Upper lobe of right lung (tissue), 1 donor: ENCODE results near the gene TEX101. TPM values are rescaled to one million over a fixed set of nuclear protein-coding genes. Genes with fewer than 3 reads are reported as not detected.

Experiments used
- ATAC-seq: fragments of 200-7000 bp; cut with Tn5 transposase; one replicate; pipeline ENCODE4 v1.9.1; 2020; ENCODE audit warnings: mild to moderate bottlenecking, moderate library complexity
- DNase-seq: peaks from one replicate; pipeline ENCODE4 v3.0.0-alpha.2; 2020
- H3K27ac ChIP-seq: fragments of 200-600 bp; one replicate; pipeline ENCODE4 v1.8.0; 2022
- H3K27me3 ChIP-seq: fragments of 200-600 bp; one replicate; pipeline ENCODE4 v1.8.0; 2022; ENCODE audit warnings: mild to moderate bottlenecking
- H3K36me3 ChIP-seq: fragments of 200-600 bp; one replicate; pipeline ENCODE4 v1.8.0; 2022
- H3K4me1 ChIP-seq: fragments of 200-600 bp; one replicate; pipeline ENCODE4 v1.8.0; 2022
- H3K4me3 ChIP-seq: fragments of 200-600 bp; one replicate; pipeline ENCODE4 v1.8.0; 2022; ENCODE audit warnings: mild to moderate bottlenecking
- H3K9me3 ChIP-seq: fragments of 200-600 bp; one replicate; pipeline ENCODE4 v1.8.0; 2022
- CTCF ChIP-seq: fragments of 200-600 bp; IDR thresholded peaks from one replicate; pipeline ENCODE4 v1.8.0; 2022; ENCODE audit warnings: antibody characterized with exemption
- intact Hi-C: fragments of 100-400 bp; cut with DNase I; formaldehyde crosslinking; loops from one replicate; pipeline ENCODE4 v1.11.0; 2022
- total RNA-seq: library from RNA; stranded (reverse); fragmentation: NEBNext Ultra II Directional; extraction: Animal tissue kit (Norgen Biotek cat#: 25700); gene quantifications from one replicate; pipeline ENCODE4 v1.2.1, GENCODE V29; 2021
- donor health status: DM: no; HTN: yes; CAD: no; lungs with severe emphysema.

The TEX101 gene
- total RNA-seq, 1 donor from 2014 or later: not detected

- DNase-seq (no peak), ATAC-seq (no peak)
- no peak overlapping the region for H3K27ac ChIP-seq
- intact Hi-C loops: no loop called here
- TF ChIP-seq CTCF: no peak
- no peaks in the 10 kb centered on the region for H3K36me3 ChIP-seq
- H3K4me1 ChIP-seq: peaks cover 7% of the 10 kb centered on the region
- peaks cover 10% of the 10 kb centered on the region for H3K27me3 ChIP-seq
- H3K4me3 ChIP-seq: no peak overlapping the region
- H3K9me3 ChIP-seq: no peaks in the 10 kb centered on the region
Measured at GRCh38 chr19:43467730-43468129, 53.0 kb downstream of the TEX101 start.

Other genes with a start within 250 kb of the TEX101 start
- gene PSG5, start 228.4 kb upstream of the TEX101 start, total RNA-seq: not detected
- gene PSG4, start 209.3 kb upstream of the TEX101 start, total RNA-seq: not detected
- gene PSG9, start 145.4 kb upstream of the TEX101 start, total RNA-seq: not detected
- 3.1 TPM for gene CD177, start 61.2 kb upstream of the TEX101 start, total RNA-seq
- 0.75 TPM for gene LYPD3, start 50.7 kb downstream of the TEX101 start, total RNA-seq
- 9.1 TPM for gene PHLDB3, start 89.9 kb downstream of the TEX101 start, total RNA-seq
- gene ETHE1, start 112.3 kb downstream of the TEX101 start, total RNA-seq: 34.6 TPM
- gene ZNF575, start 118.3 kb downstream of the TEX101 start, total RNA-seq: 2.3 TPM
- 23.8 TPM for gene XRCC1, start 160.6 kb downstream of the TEX101 start, total RNA-seq
- gene PINLYP, start 160.9 kb downstream of the TEX101 start, total RNA-seq: 4.7 TPM
- gene IRGQ, start 181.2 kb downstream of the TEX101 start, total RNA-seq: 23.2 TPM
- gene ZNF576, start 181.7 kb downstream of the TEX101 start, total RNA-seq: 16.6 TPM
- gene SRRM5, start 197.2 kb downstream of the TEX101 start, total RNA-seq: 0.29 TPM
- gene ZNF428, start 204.7 kb downstream of the TEX101 start, total RNA-seq: 27.1 TPM
- 8.7 TPM for gene CADM4, start 225.0 kb downstream of the TEX101 start, total RNA-seq